Nephron progenitor cell (in vitro differentiated cells): ENCODE data around the gene TRPV4.

Experiments
- DNase-seq: peaks from one replicate; pipeline ENCODE4 v3.0.0; 2021
- H3K27ac Mint-ChIP-seq: 2 replicates; pipeline ENCODE4 v1.8.0; 2021; ENCODE audit warnings: mild to moderate bottlenecking, moderate library complexity, mixed read lengths
- H3K27me3 Mint-ChIP-seq: 2 replicates; pipeline ENCODE4 v1.8.0; 2021; ENCODE audit warnings: mild to moderate bottlenecking, low read depth, mixed read lengths; ENCODE audit not compliant: poor library complexity
- H3K36me3 Mint-ChIP-seq: 2 replicates; pipeline ENCODE4 v1.8.0; 2021; ENCODE audit warnings: low read depth, mixed read lengths
- H3K4me1 Mint-ChIP-seq: 2 replicates; pipeline ENCODE4 v1.8.0; 2021; ENCODE audit warnings: mixed read lengths
- H3K4me3 Mint-ChIP-seq: 2 replicates; pipeline ENCODE4 v1.8.0; 2021; ENCODE audit warnings: mild to moderate bottlenecking, moderate library complexity, mixed read lengths
- H3K9me3 Mint-ChIP-seq: 2 replicates; pipeline ENCODE4 v1.8.0; 2021; ENCODE audit warnings: mild to moderate bottlenecking, moderate library complexity, mixed read lengths
- CTCF ChIP-seq: fragments of 200-600 bp; sonication (generic); IDR thresholded peaks from 2 replicates; pipeline ENCODE4 v1.5.0; 2021; ENCODE audit warnings: antibody characterized with exemption

Gene TRPV4

DNA sequence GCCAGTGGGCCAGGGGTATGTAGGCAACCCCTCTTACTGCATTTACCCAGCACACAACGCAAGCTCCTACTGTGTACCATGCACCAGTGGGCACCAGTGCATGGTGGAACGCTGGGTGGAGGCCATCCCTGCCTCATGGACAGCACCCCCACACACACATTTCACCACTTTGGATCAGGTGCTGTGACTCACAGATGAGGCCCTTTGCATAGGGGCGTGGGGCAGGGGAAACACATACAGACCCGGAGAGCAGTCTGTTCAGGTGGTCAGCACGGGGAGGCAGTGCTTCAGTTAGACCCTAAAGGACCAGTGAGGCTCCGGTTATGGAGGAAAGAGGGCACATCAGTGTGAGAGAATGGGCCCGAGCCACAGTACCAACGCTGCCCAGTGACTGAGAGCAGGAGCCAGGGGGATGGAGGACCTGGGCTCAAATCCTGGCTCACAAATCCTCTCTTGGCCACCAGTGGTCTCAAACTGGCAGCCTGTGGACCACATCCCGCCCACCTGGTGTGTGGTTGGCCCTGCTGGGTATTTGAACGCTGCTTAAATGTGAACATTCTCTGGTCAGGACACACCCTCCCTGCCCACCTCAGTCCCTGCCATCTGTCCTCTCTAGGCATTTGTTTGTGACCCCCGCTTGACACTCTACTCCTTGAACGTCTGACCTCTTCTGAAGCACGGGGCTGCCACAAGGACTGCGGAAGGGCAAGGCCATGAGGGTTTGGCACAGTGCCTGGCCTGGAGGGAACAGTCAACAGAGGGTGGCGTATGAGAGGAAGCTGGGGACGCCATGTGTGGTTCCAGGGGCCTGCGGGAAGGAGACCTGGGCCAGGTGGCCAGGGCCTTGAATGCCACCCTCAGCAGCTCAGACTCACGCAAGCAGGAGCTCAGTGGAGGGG, 72.9 kb downstream of the TRPV4 start:
- Mint-ChIP-seq H3K36me3 (peaks cover 16% of the 10 kb centered on the region), H3K27ac (no peak overlapping the region), H3K27me3 (no peaks in the 10 kb centered on the region), H3K9me3 (peaks cover 21% of the 10 kb centered on the region), H3K4me1 (peaks cover 15% of the 10 kb centered on the region), H3K4me3 (no peak overlapping the region)
- DNase-seq, result peak; percentile 1
- TF ChIP-seq CTCF, result no peak

DNA sequence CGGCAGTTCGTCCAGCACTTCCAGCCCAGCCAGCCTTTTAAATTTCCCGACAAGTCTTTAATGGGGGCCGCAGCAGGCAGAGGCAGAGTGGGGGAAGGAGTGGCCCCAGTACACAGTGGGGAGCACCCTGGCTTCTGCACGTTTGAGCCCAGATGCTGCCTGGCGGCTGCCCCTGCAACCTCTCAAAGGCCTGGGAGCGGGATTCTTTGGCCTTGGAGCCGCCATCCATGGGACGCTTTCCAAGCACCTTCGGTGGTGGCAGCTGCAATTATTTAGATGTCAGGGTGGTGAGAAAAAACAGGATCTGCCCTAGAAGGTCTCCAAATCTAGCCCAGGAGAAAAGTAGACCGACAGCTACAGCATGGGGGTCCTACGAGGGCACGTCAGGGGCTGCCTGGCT, 73.6 kb downstream of the TRPV4 start:
- TF ChIP-seq CTCF, result no peak
- Mint-ChIP-seq H3K27ac (no peak overlapping the region), H3K27me3 (no peaks in the 10 kb centered on the region), H3K36me3 (peaks cover 17% of the 10 kb centered on the region), H3K9me3 (peaks cover 22% of the 10 kb centered on the region), H3K4me1 (peaks cover 15% of the 10 kb centered on the region), H3K4me3 (no peak overlapping the region)
- peak; percentile 1 for DNase-seq

- H3K9me3 Mint-ChIP-seq, result peaks cover 22% of the 10 kb centered on the region
- no peak overlapping the region for H3K4me3 Mint-ChIP-seq
- no peak overlapping the region for H3K27ac Mint-ChIP-seq
- H3K36me3 Mint-ChIP-seq, result peaks cover 20% of the 10 kb centered on the region
- H3K27me3 Mint-ChIP-seq, result no peaks in the 10 kb centered on the region
- H3K4me1 Mint-ChIP-seq, result peaks cover 15% of the 10 kb centered on the region
- DNase-seq, result peak; percentile 0
- no peak for TF ChIP-seq CTCF
Observed at GRCh38 chr12:109758426-109759420, 74.5 kb downstream of the TRPV4 start.

DNA sequence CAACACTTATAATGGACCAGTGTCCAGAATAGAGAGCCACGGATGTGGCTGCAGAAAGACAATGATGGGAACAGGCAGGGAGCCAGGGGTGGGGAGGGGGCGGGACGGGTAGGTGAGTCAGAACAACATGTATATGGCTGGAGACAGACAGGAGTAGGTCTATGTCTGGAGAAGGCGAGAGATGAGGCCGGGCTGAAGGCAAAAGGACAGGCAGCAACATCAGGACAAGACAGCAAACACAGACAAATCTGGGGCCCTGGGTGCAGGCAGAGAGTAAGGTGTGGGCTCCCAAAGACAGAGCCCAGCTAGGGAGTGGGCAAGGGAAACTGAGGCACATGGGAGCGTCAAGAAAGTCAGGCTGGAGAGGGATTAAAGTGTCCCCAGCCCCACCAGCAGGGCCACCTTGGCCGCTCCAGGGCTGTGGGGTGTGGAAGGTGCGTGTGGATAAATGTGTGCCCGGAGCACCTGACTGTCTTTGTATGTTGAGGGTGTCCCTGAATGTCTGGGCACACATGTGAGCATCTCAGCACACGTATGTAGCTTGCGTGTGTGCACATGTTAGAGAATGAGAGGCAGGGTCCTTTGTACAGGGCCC, 75.4 kb downstream of the TRPV4 start:
- no peak for TF ChIP-seq CTCF
- H3K27me3 Mint-ChIP-seq, result no peaks in the 10 kb centered on the region
- no peak for DNase-seq
- H3K4me3 Mint-ChIP-seq, result no peak overlapping the region
- H3K36me3 Mint-ChIP-seq, result peaks cover 20% of the 10 kb centered on the region
- H3K27ac Mint-ChIP-seq, result no peak overlapping the region
- peaks cover 15% of the 10 kb centered on the region for H3K4me1 Mint-ChIP-seq
- peaks cover 22% of the 10 kb centered on the region for H3K9me3 Mint-ChIP-seq

GRCh38 chr12:109756457-109756856, 76.7 kb downstream of the TRPV4 start:
- Mint-ChIP-seq H3K4me1 (peaks cover 15% of the 10 kb centered on the region), H3K36me3 (peaks cover 25% of the 10 kb centered on the region), H3K9me3 (peaks cover 30% of the 10 kb centered on the region), H3K27me3 (no peaks in the 10 kb centered on the region), H3K4me3 (no peak overlapping the region), H3K27ac (no peak overlapping the region)
- no peak for TF ChIP-seq CTCF
- DNase-seq, result no peak
